RPMI7951 (cell line): ENCODE data around the gene ARHGEF10L. TPM values are rescaled to one million over a fixed set of nuclear protein-coding genes. Genes with fewer than 3 reads are reported as not detected.

Experiments used
- DNase-seq: peaks from one replicate; pipeline ENCODE4 v3.0.0-alpha.2; 2012; ENCODE audit warnings: low read depth
- total RNA-seq: library from RNA; depleted of rRNA; stranded (reverse); fragments of >200 nt; shearing (Covaris generic); gene quantifications from 2 replicates; pipeline ENCODE4 v1.2.3, GENCODE V29; 2014

Gene ARHGEF10L
- total RNA-seq, 1 experiment from 2014 or later, result 2.2 TPM

- peak; percentile 40 for DNase-seq
These were observed 96.3 kb downstream of the ARHGEF10L start for GRCh38 chr1:17635811-17636210.

GRCh38 chr1:17636612-17637011 lies 97.1 kb downstream of the ARHGEF10L start:
- peak; percentile 69 for DNase-seq

GRCh38 chr1:17637055-17637454 lies 97.6 kb downstream of the ARHGEF10L start:
- DNase-seq, result no peak

GRCh38 chr1:17639703-17640340 lies 100.3 kb downstream of the ARHGEF10L start:
- DNase-seq, result no peak

- DNase-seq, result no peak
These were observed 100.9 kb downstream of the ARHGEF10L start for GRCh38 chr1:17640393-17640792.

- no peak for DNase-seq
These were observed 101.5 kb downstream of the ARHGEF10L start for GRCh38 chr1:17640975-17641374.

GRCh38 chr1:17642169-17642568 lies 102.7 kb downstream of the ARHGEF10L start:
- no peak for DNase-seq

- no peak for DNase-seq
These were observed 103.4 kb downstream of the ARHGEF10L start for GRCh38 chr1:17642943-17643342.

GRCh38 chr1:17643861-17644703 lies 104.6 kb downstream of the ARHGEF10L start:
- DNase-seq, result no peak

- DNase-seq, result no peak
These were observed 105.8 kb downstream of the ARHGEF10L start for GRCh38 chr1:17645068-17645911.

- no peak for DNase-seq
These were observed 107.2 kb downstream of the ARHGEF10L start for GRCh38 chr1:17646444-17647280.

- no peak for DNase-seq
These were observed 109.1 kb downstream of the ARHGEF10L start for GRCh38 chr1:17648457-17649145.

GRCh38 chr1:17649371-17650106 lies 110.0 kb downstream of the ARHGEF10L start:
- DNase-seq, result no peak

GRCh38 chr1:17653276-17653675 lies 113.8 kb downstream of the ARHGEF10L start:
- no peak for DNase-seq

- peak; percentile 34 for DNase-seq
These were observed 114.3 kb downstream of the ARHGEF10L start for GRCh38 chr1:17653728-17654351.

GRCh38 chr1:17654519-17654918 lies 115.0 kb downstream of the ARHGEF10L start:
- peak; percentile 18 for DNase-seq

- no peak for DNase-seq
These were observed 115.7 kb downstream of the ARHGEF10L start for GRCh38 chr1:17655169-17655568.

- DNase-seq, result no peak
These were observed 116.4 kb downstream of the ARHGEF10L start for GRCh38 chr1:17655922-17656321.

GRCh38 chr1:17657436-17657835 lies 117.9 kb downstream of the ARHGEF10L start:
- DNase-seq, result no peak

GRCh38 chr1:17658837-17659236 lies 119.3 kb downstream of the ARHGEF10L start:
- DNase-seq, result no peak
